OCI-LY3 (cell line): ENCODE data around the gene RANBP10.

Source experiments
- CTCF ChIP-seq: fragments of 200-600, 300-600 bp; sonication (generic); IDR thresholded peaks from 2 replicates; pipeline ENCODE4 v1.5.1; 2014; ENCODE audit warnings: antibody characterized with exemption, low read length, low read depth
- EZH2phosphoT487 ChIP-seq: fragments of 200-600 bp; shearing (Covaris generic); IDR thresholded peaks from 2 replicates; pipeline ENCODE4 v1.6.1; 2018; ENCODE audit warnings: antibody characterized with exemption, mixed run types, low read depth

DNA sequence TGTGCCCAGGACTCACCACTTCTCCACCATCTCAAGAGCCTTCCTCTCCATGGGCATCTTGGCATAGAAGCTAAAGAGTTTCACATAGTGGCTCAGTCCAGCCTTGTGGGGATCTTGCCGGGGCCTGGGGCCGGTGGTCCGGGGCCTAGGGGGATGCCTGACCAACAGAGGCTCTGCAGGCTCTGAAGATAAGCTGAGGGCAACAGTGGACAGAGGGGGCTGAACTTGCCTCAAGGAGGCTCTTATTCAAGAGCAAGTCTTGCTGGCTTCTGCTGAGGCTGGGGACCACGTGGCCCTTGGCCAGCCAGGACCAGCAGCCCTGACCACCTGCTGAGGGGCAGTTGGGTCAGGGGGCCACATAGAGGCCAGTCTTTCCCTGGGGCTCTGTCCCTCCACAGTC lies 22.3 kb upstream of the RANBP10 start:
- no peak for TF ChIP-seq CTCF
- TF ChIP-seq EZH2phosphoT487 = no peak
